Activated naive CD4-positive, alpha-beta T cell treated with anti-CD3 and anti-CD28 coated beads, Interleukin-2, amount 50 U/mL, for 24 hours (primary cell): Measurements from ENCODE around the gene SLC25A44.

ENCODE experiments used
- H3K27ac Mint-ChIP-seq: one replicate; pipeline ENCODE4 v1.8.0; 2021; ENCODE audit warnings: mild to moderate bottlenecking, mixed read lengths
- H3K27me3 Mint-ChIP-seq: one replicate; pipeline ENCODE4 v1.8.0; 2021; ENCODE audit warnings: mixed read lengths
- H3K36me3 Mint-ChIP-seq: one replicate; pipeline ENCODE4 v1.8.0; 2021; ENCODE audit warnings: mixed read lengths
- H3K4me1 Mint-ChIP-seq: one replicate; pipeline ENCODE4 v1.8.0; 2021; ENCODE audit warnings: mixed read lengths
- H3K4me3 Mint-ChIP-seq: one replicate; pipeline ENCODE4 v1.8.0; 2021; ENCODE audit warnings: mild to moderate bottlenecking, mixed read lengths
- H3K9me3 Mint-ChIP-seq: one replicate; pipeline ENCODE4 v1.8.0; 2021; ENCODE audit warnings: mixed read lengths

Gene SLC25A44

GRCh38 chr1:156236164-156236563 is 42.3 kb downstream of the SLC25A44 start:
- H3K36me3 Mint-ChIP-seq: peaks cover 15% of the 10 kb centered on the region
- H3K27ac Mint-ChIP-seq: no peak overlapping the region
- no peaks in the 10 kb centered on the region for H3K9me3 Mint-ChIP-seq
- no peak overlapping the region for H3K4me3 Mint-ChIP-seq
- H3K27me3 Mint-ChIP-seq: no peaks in the 10 kb centered on the region
- no peaks in the 10 kb centered on the region for H3K4me1 Mint-ChIP-seq

DNA sequence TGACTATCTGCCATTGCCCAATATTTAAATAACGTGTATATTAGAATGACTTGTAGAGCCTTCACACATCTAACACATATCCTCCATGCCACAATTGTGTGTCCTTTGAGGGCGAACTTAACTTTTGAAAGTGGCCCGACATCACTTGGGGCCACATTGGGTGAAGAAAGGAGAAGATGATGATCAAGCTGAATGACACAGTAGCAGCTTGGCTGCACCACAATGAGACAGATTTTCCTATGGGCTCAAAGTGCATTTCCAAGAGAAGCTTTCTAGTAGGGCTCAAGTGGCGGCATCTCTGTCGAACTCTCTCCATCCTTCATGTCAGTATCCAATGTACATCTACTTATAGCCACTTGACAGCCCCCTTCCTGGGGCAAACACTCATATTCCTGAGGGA is 44.3 kb downstream of the SLC25A44 start:
- Mint-ChIP-seq H3K4me3 (no peak overlapping the region), H3K27me3 (no peaks in the 10 kb centered on the region), H3K27ac (peak overlapping the region; percentile 35), H3K9me3 (no peaks in the 10 kb centered on the region), H3K4me1 (no peaks in the 10 kb centered on the region), H3K36me3 (peaks cover 15% of the 10 kb centered on the region)

DNA sequence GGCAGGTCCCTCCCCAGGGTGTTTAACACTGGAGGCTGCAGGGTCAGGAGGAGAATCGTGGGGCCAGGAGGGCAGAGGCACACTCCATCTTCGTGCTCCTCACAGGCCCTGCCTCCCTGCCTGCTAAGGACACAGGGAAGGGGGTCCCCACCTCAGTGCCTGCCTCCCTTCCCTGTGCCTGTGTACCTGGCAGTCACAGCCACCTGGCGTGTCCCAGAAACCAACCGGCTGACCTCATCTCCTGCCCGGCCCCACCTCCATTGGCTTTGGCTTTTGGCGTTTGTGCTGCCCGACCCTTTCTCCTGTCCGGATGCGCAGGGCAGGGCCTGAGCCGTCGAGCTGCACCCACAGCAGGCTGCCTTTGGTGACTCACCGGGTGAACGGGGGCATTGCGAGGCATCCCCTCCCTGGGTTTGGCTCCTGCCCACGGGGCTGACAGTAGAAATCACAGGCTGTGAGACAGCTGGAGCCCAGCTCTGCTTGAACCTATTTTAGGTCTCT is 47.5 kb downstream of the SLC25A44 start:
- Mint-ChIP-seq H3K4me1 (peaks cover 14% of the 10 kb centered on the region), H3K27ac (no peak overlapping the region), H3K4me3 (no peak overlapping the region), H3K27me3 (no peaks in the 10 kb centered on the region), H3K9me3 (no peaks in the 10 kb centered on the region), H3K36me3 (peaks cover 7% of the 10 kb centered on the region)

- no peaks in the 10 kb centered on the region for H3K27me3 Mint-ChIP-seq
- no peak within 1 kb of the TSS for H3K27ac Mint-ChIP-seq
- H3K36me3 Mint-ChIP-seq: peaks cover 7% of the 10 kb centered on the region
- peaks cover 16% of the 10 kb centered on the region for H3K4me1 Mint-ChIP-seq
- no peaks in the 10 kb centered on the region for H3K9me3 Mint-ChIP-seq
- no peak within 1 kb of the TSS for H3K4me3 Mint-ChIP-seq
Observed at GRCh38 chr1:156241926-156242325, 48.0 kb downstream of the SLC25A44 start, which contains the start of gene BGLAP. TSS of gene BGLAP (plus strand) at chr1:156242184. CDS start at chr1:156242232, 48 bp downstream.

DNA sequence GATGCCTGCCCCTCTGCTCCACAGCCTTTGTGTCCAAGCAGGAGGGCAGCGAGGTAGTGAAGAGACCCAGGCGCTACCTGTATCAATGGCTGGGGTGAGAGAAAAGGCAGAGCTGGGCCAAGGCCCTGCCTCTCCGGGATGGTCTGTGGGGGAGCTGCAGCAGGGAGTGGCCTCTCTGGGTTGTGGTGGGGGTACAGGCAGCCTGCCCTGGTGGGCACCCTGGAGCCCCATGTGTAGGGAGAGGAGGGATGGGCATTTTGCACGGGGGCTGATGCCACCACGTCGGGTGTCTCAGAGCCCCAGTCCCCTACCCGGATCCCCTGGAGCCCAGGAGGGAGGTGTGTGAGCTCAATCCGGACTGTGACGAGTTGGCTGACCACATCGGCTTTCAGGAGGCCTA is 48.8 kb downstream of the SLC25A44 start:
- H3K36me3 Mint-ChIP-seq: peaks cover 4% of the 10 kb centered on the region
- no peak overlapping the region for H3K4me3 Mint-ChIP-seq
- no peaks in the 10 kb centered on the region for H3K9me3 Mint-ChIP-seq
- H3K4me1 Mint-ChIP-seq: peaks cover 16% of the 10 kb centered on the region
- H3K27me3 Mint-ChIP-seq: no peaks in the 10 kb centered on the region
- no peak overlapping the region for H3K27ac Mint-ChIP-seq

GRCh38 chr1:156244126-156244525 is 50.2 kb downstream of the SLC25A44 start:
- peaks cover 16% of the 10 kb centered on the region for H3K4me1 Mint-ChIP-seq
- no peak overlapping the region for H3K27ac Mint-ChIP-seq
- H3K36me3 Mint-ChIP-seq: peaks cover 4% of the 10 kb centered on the region
- no peaks in the 10 kb centered on the region for H3K9me3 Mint-ChIP-seq
- H3K4me3 Mint-ChIP-seq: no peak overlapping the region
- H3K27me3 Mint-ChIP-seq: no peaks in the 10 kb centered on the region

GRCh38 chr1:156244712-156245111 is 50.8 kb downstream of the SLC25A44 start:
- Mint-ChIP-seq H3K9me3 (no peaks in the 10 kb centered on the region), H3K4me3 (peak overlapping the region; percentile 84), H3K36me3 (peaks cover 3% of the 10 kb centered on the region), H3K4me1 (peaks cover 16% of the 10 kb centered on the region), H3K27ac (peak overlapping the region; percentile 70), H3K27me3 (no peaks in the 10 kb centered on the region)

DNA sequence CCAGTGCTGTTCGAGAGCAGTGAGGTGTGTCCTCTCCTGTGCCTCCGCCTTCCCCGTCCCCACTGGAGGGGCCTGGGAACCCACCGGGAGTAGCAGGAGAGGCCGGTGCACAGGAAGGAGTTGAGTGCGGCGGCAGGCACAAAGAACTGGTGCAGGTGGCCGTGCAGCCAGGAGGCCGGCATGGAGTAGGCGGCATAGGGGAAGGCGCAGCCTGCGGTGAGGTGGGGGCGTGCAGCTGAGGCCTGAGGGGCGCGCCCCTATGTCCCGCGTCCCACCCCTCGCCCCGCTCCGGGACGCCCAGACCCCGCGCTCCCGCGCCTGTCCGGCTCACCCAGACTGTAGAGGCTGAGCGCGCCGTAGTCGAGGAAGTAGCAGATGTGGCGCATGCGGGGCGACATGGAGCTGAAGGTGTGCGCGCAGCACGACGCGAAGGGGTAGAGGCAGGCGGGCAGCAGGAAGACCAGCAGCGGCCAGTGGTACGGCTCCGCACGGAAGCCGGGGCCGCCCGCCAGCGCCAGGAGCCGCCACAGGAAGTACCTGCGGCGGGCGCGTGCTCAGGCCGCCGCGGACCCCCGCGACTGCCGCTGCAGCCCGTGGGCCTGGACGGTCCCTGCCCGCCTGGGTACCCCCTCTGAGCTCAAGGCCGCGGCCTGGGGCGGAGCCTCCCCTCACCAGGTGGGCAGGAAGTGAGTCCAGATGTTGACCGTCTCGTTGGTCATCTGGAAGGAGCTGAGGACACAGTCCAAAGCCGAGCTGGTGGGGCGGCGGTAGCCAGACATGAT is 51.7 kb downstream of the SLC25A44 start:
- Mint-ChIP-seq H3K27ac (peak overlapping the region; percentile 83), H3K36me3 (no peaks in the 10 kb centered on the region), H3K9me3 (no peaks in the 10 kb centered on the region), H3K4me3 (peak overlapping the region; percentile 84), H3K27me3 (no peaks in the 10 kb centered on the region), H3K4me1 (peaks cover 16% of the 10 kb centered on the region)

- H3K36me3 Mint-ChIP-seq: no peaks in the 10 kb centered on the region
- no peaks in the 10 kb centered on the region for H3K27me3 Mint-ChIP-seq
- no peaks in the 10 kb centered on the region for H3K9me3 Mint-ChIP-seq
- no peak overlapping the region for H3K27ac Mint-ChIP-seq
- peak overlapping the region; percentile 42 for H3K4me3 Mint-ChIP-seq
- H3K4me1 Mint-ChIP-seq: peaks cover 16% of the 10 kb centered on the region
Observed at GRCh38 chr1:156246241-156246780, 52.4 kb downstream of the SLC25A44 start.

DNA sequence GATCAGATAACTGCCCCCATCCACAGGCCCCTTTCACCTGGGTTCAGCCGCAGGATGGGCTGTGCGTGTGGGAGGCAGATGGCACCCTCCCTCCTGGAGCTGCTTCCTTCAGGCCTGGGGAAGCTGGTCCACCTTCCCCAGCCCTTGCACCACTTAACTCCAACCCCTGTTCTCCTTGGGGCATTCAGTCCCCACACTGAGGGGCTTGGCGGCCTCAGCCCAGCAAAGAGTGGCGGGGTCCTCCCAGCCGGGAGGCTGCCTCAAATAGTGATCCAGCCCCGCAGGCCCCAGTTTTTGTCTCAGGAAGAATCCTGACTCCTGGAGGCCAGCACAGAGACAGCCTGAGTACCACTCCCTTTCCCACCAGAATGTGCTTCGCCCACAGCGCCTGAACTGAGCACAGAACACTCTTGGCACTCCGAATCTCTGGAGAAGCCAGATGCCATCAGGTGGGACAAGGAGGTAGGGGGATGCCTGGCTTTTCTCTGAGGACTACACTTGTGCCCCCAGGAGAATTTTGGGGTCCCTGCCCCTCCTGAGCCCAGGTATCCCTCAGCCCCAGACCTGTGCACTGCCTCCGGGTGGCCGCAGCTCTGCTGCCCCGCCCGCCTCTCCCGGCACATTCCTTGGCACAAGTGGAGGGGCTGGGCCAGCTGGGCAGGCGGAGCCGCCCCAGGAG is 53.0 kb downstream of the SLC25A44 start:
- Mint-ChIP-seq H3K9me3 (no peaks in the 10 kb centered on the region), H3K27ac (no peak overlapping the region), H3K4me1 (peaks cover 16% of the 10 kb centered on the region), H3K36me3 (no peaks in the 10 kb centered on the region), H3K4me3 (no peak overlapping the region), H3K27me3 (no peaks in the 10 kb centered on the region)

DNA sequence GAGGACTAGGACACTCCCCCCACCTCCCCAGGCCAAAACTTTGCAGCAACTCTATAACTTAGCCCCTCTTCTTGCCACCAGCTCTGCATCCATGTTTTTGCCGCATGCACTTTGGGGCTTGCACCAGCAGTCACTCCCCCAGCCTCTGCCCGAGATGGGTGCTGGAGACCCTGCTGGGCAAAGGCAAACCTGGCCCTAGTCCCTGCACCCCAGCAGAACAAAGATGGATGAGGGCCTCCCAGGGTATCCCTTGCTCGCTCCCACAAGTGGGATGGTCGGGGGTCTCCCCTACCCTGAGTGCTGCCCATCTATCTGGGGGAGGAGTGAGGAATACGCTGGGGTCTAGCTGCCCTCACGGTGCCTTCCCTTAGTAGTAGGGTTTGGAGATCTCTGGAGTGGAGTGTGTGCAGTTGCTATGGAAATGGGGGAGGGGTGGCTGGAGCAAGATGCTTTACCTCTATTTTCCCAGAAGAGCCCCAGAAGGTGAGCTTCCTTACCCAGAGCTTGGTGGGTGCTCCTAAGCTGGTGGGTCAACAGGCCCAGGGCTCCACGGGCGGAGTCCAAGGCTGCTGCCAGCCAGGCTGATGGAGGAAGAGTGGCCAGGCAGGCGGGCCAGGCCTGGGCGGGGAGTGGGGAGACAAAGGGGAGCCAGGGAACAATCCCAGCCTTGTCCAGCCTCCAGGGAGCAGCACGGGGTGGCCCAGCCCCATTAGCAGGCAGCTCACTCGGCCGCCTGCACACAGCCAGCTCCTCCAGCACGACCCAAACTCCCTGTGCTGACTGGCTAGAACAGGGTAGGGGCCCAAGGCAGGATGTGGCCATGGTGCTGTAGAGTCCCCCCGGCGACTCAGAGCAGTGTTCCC is 53.8 kb downstream of the SLC25A44 start, which contains the start of gene PAQR6:
PAQR6 (minus strand) TSS at position 597 of the 863 bp plus-strand sequence. CDS start 1,325 bp downstream, outside the sequence.
- Mint-ChIP-seq H3K9me3 (no peaks in the 10 kb centered on the region), H3K4me3 (no peak within 1 kb of the TSS), H3K36me3 (no peaks in the 10 kb centered on the region), H3K27ac (peak within 1 kb of the TSS; percentile 8), H3K4me1 (peaks cover 16% of the 10 kb centered on the region), H3K27me3 (no peaks in the 10 kb centered on the region)

GRCh38 chr1:156248323-156248683 is 54.4 kb downstream of the SLC25A44 start:
- H3K4me3 Mint-ChIP-seq: no peak overlapping the region
- peaks cover 16% of the 10 kb centered on the region for H3K4me1 Mint-ChIP-seq
- no peak overlapping the region for H3K27ac Mint-ChIP-seq
- peaks cover 3% of the 10 kb centered on the region for H3K36me3 Mint-ChIP-seq
- H3K27me3 Mint-ChIP-seq: no peaks in the 10 kb centered on the region
- no peaks in the 10 kb centered on the region for H3K9me3 Mint-ChIP-seq

DNA sequence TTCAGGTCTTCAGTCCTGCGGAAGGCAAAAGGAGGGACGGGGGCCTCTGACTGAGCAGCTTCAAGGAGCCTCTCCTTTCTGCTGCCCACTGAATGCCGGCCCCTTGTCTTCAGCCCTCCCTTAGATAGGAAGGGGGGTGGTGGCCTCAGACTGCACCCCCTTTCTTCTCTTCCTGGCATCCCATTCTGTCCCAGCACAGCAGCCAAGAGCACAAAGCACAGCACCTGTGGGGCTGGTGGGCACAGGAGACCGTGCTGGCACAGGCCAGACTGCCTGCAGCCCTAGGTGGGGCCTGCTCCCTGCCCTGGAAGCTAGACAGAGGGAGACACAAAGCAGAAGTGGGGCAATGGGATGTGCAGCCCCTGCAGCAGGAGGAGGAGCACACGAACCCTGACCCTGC is 55.7 kb downstream of the SLC25A44 start:
- Mint-ChIP-seq H3K9me3 (no peaks in the 10 kb centered on the region), H3K36me3 (peaks cover 5% of the 10 kb centered on the region), H3K4me3 (no peak overlapping the region), H3K27me3 (no peaks in the 10 kb centered on the region), H3K27ac (no peak overlapping the region), H3K4me1 (peaks cover 15% of the 10 kb centered on the region)

DNA sequence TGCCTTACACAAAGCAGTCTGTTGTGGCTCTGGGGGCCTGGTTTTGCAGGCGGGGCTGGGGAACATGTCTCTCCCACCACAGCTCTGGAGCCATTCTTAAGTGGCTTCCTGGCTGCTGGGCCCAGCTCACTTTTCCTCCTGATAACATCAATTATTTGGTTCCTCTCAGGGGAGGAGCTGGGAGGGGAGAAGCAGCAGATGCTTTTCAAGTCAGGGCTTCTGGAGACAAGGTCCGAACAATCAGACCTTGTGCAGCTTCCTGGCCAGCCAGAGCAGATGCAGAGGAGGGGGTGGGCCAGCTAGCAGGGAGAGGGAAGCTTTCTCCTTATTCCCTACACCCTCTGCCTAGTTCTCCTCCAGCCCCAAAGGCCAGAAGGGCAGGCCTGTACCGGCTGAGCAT is 57.6 kb downstream of the SLC25A44 start:
- Mint-ChIP-seq H3K4me3 (no peak overlapping the region), H3K4me1 (peaks cover under 1% of the 10 kb centered on the region), H3K27me3 (no peaks in the 10 kb centered on the region), H3K9me3 (no peaks in the 10 kb centered on the region), H3K27ac (no peak overlapping the region), H3K36me3 (peaks cover 5% of the 10 kb centered on the region)

DNA sequence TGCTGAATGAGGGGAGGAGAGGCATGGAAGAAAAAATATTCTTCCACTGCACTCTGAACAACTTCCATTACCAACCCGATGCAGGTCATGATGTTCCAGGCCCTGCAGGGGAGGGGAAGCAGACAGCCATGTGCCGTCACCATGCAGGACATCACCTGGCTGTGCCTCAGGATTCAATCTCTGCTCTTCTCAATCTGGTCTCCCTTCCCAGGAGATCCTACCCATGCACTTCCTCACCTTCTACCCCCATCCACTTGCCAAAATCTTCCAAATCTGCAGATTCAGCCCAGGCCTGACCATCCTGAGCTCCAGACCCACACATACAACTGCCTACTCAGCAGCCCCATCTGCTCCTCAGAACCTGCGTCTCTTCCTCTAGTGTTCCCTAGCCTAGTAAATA is 59.7 kb downstream of the SLC25A44 start:
- no peak overlapping the region for H3K4me3 Mint-ChIP-seq
- peaks cover 5% of the 10 kb centered on the region for H3K36me3 Mint-ChIP-seq
- H3K27ac Mint-ChIP-seq: peak overlapping the region; percentile 88
- no peaks in the 10 kb centered on the region for H3K4me1 Mint-ChIP-seq
- no peaks in the 10 kb centered on the region for H3K27me3 Mint-ChIP-seq
- H3K9me3 Mint-ChIP-seq: no peaks in the 10 kb centered on the region
